Naive thymus-derived CD4-positive, alpha-beta T cell (primary cell): ENCODE measurements around the gene COL23A1. TPM values are rescaled to one million over a fixed set of nuclear protein-coding genes. Genes with fewer than 3 reads are reported as not detected.

ENCODE experiments used
- ATAC-seq: fragments of 150-1000 bp; cut with Tn5 transposase; 2 replicates; pipeline ENCODE4 v1.10.0; 2021; ENCODE audit warnings: mild to moderate bottlenecking, moderate library complexity
- CTCF ChIA-PET: fragments of 350-600 bp; sonication (Branson Sonifier 250); formaldehyde crosslinking; loops from one replicate; lab custom pipeline; 2021; ENCODE audit warnings: antibody characterized with exemption; lab: Charles Lee
- POLR2A ChIA-PET: fragments of 350-600 bp; sonication (Branson Sonifier 250); formaldehyde crosslinking; loops from one replicate; lab custom pipeline; 2021; ENCODE audit warnings: antibody characterized with exemption, inconsistent platforms; lab: Charles Lee
- DNase-seq, 9 donors: peaks; one replicate each; pipeline versions ENCODE4 v3.0.0 to v3.0.0-alpha.2; 2020 to 2022; ENCODE audit warnings: mixed read lengths in 1 of 9
- H3K27ac ChIP-seq: one replicate; pipeline ENCODE4 v1.7.0; 2013; ENCODE audit warnings: mild to moderate bottlenecking, low read depth, low read length, moderate library complexity
- H3K27me3 ChIP-seq, 2 donors: one replicate each; pipeline ENCODE4 v1.7.0; 2013; ENCODE audit warnings: low read length in 2 of 2, mild to moderate bottlenecking in 2 of 2, moderate library complexity in 2 of 2; ENCODE audit not compliant: control insufficient read depth in 2 of 2, insufficient read depth in 2 of 2
- H3K36me3 ChIP-seq, 3 experiments: 1 replicate in 2 of 3; 2 replicates in 1 of 3; pipeline ENCODE4 v1.7.0; 2013; ENCODE audit warnings: low read length in 3 of 3, mild to moderate bottlenecking in 3 of 3, moderate library complexity in 1 of 3; ENCODE audit not compliant: insufficient read depth in 3 of 3, control insufficient read depth in 2 of 3
- H3K4me1 ChIP-seq, 2 donors: one replicate each; pipeline ENCODE4 v1.7.0; 2013; ENCODE audit warnings: low read length in 2 of 2, mild to moderate bottlenecking in 2 of 2, moderate library complexity in 1 of 2; ENCODE audit not compliant: control insufficient read depth in 2 of 2, insufficient read depth in 2 of 2
- H3K4me3 ChIP-seq: 2 replicates; pipeline ENCODE4 v1.7.0; 2013; ENCODE audit warnings: mild to moderate bottlenecking, low read length
- H3K9me3 ChIP-seq, 3 experiments: 1 replicate in 2 of 3; 2 replicates in 1 of 3; pipeline ENCODE4 v1.7.0; 2013; ENCODE audit warnings: low read length in 3 of 3; ENCODE audit not compliant: control insufficient read depth in 2 of 3
- H3K27ac Mint-ChIP-seq, 9 donors: one replicate each; pipeline ENCODE4 v1.8.0; 2020 to 2022; ENCODE audit warnings: mixed read lengths in 9 of 9, mild to moderate bottlenecking in 8 of 9, moderate library complexity in 5 of 9, inconsistent platforms in 2 of 9
- H3K27me3 Mint-ChIP-seq, 5 donors: one replicate each; pipeline ENCODE4 v1.8.0; 2021 to 2022; ENCODE audit warnings: mixed read lengths in 5 of 5, mild to moderate bottlenecking in 1 of 5
- H3K36me3 Mint-ChIP-seq, 5 donors: one replicate each; pipeline ENCODE4 v1.8.0; 2020 to 2022; ENCODE audit warnings: mixed read lengths in 5 of 5, mild to moderate bottlenecking in 3 of 5, inconsistent platforms in 1 of 5
- H3K4me1 Mint-ChIP-seq, 7 donors: one replicate each; pipeline ENCODE4 v1.8.0; 2020 to 2022; ENCODE audit warnings: mixed read lengths in 7 of 7, mild to moderate bottlenecking in 3 of 7, inconsistent platforms in 1 of 7
- H3K4me3 Mint-ChIP-seq, 10 donors: one replicate each; pipeline ENCODE4 v1.8.0; 2020 to 2022; ENCODE audit warnings: mild to moderate bottlenecking in 10 of 10, mixed read lengths in 10 of 10, moderate library complexity in 6 of 10, inconsistent platforms in 2 of 10
- H3K9me3 Mint-ChIP-seq, 11 donors: one replicate each; pipeline ENCODE4 v1.8.0; 2020 to 2022; ENCODE audit warnings: mixed read lengths in 11 of 11, mild to moderate bottlenecking in 4 of 11, inconsistent platforms in 1 of 11, moderate library complexity in 1 of 11
- intact Hi-C, 2 donors: fragments of 100-400 bp; cut with micrococcal nuclease; formaldehyde crosslinking; loops; one replicate each; pipeline ENCODE4 v1.15.1; 2023
- polyA plus RNA-seq, 2 donors: library from polyadenylated mRNA; unstranded; fragments of 300-500 nt; fragmentation: Illumina TruSeq; gene quantifications; one replicate each; pipeline ENCODE4 v1.2.3, GENCODE V29; 2021
- total RNA-seq, 6 experiments: library from RNA in 5 of 6; stranded (reverse) in 5 of 6; gene quantifications; 1 replicate in 5 of 6; 2 replicates in 1 of 6; pipeline ENCODE4 v1.2.3 and lab custom pipeline; 2021 to 2026

The COL23A1 gene
- total and polyA plus RNA-seq, 7 experiments from 2014 or later: 0.13 to 0.32 (median 0.22) TPM; not detected in 4

GRCh38 chr5:178389796-178390195 is 200.4 kb downstream of the COL23A1 start:
- DNase-seq (no peak), ATAC-seq (no peak)
- H3K36me3 ChIP-seq: no peaks in the 10 kb centered on the region
- ChIA-PET POLR2A (no interaction called here), CTCF (no interaction called here)
- no peaks in the 10 kb centered on the region for H3K27me3 ChIP-seq
- no peak overlapping the region for H3K4me3 Mint-ChIP-seq
- intact Hi-C loops: no loop called here
- H3K27ac ChIP-seq: no peak overlapping the region
- no peak overlapping the region for H3K27ac Mint-ChIP-seq
- H3K36me3 Mint-ChIP-seq: no peaks in the 10 kb centered on the region
- no peaks in the 10 kb centered on the region for H3K9me3 ChIP-seq
- H3K4me1 Mint-ChIP-seq: no peaks in the 10 kb centered on the region
- no peak overlapping the region for H3K4me3 ChIP-seq
- no peaks in the 10 kb centered on the region for H3K9me3 Mint-ChIP-seq
- H3K4me1 ChIP-seq: no peaks in the 10 kb centered on the region
- H3K27me3 Mint-ChIP-seq: peaks cover 0 to 23% (median 16%) of the 10 kb centered on the region in 5 donors

GRCh38 chr5:178389026-178389729 is 201.0 kb downstream of the COL23A1 start:
- POLR2A ChIA-PET: no interaction called here
- Histone ChIP-seq H3K4me1 (no peaks in the 10 kb centered on the region), H3K27me3 (no peaks in the 10 kb centered on the region), H3K27ac (no peak overlapping the region), H3K4me3 (no peak overlapping the region), H3K9me3 (no peaks in the 10 kb centered on the region), H3K36me3 (no peaks in the 10 kb centered on the region)
- no peak overlapping the region for H3K27ac Mint-ChIP-seq
- H3K4me1 Mint-ChIP-seq: no peaks in the 10 kb centered on the region
- no peaks in the 10 kb centered on the region for H3K9me3 Mint-ChIP-seq
- CTCF ChIA-PET: no interaction called here
- intact Hi-C loops: no loop called here
- no peak for ATAC-seq
- H3K36me3 Mint-ChIP-seq: no peaks in the 10 kb centered on the region
- no peak overlapping the region for H3K4me3 Mint-ChIP-seq
- DNase-seq: no peak
- peaks cover 0 to 23% (median 16%) of the 10 kb centered on the region in 5 donors for H3K27me3 Mint-ChIP-seq

GRCh38 chr5:178388386-178389025 is 201.7 kb downstream of the COL23A1 start:
- Mint-ChIP-seq H3K27me3 (peaks cover 0 to 27% (median 16%) of the 10 kb centered on the region in 5 donors), H3K36me3 (no peaks in the 10 kb centered on the region), H3K4me1 (no peaks in the 10 kb centered on the region), H3K9me3 (no peaks in the 10 kb centered on the region), H3K27ac (no peak overlapping the region), H3K4me3 (no peak overlapping the region)
- DNase-seq: no peak
- intact Hi-C loops: no loop called here
- H3K4me1 ChIP-seq: no peaks in the 10 kb centered on the region
- H3K9me3 ChIP-seq: no peaks in the 10 kb centered on the region
- no peak overlapping the region for H3K4me3 ChIP-seq
- H3K27me3 ChIP-seq: no peaks in the 10 kb centered on the region
- ChIA-PET CTCF (no interaction called here), POLR2A (no interaction called here)
- ATAC-seq: peak; percentile 52
- H3K36me3 ChIP-seq: no peaks in the 10 kb centered on the region
- H3K27ac ChIP-seq: no peak overlapping the region

- intact Hi-C loops: no loop called here
- no peaks in the 10 kb centered on the region for H3K27me3 ChIP-seq
- H3K9me3 Mint-ChIP-seq: no peaks in the 10 kb centered on the region
- no peaks in the 10 kb centered on the region for H3K4me1 Mint-ChIP-seq
- no peak overlapping the region for H3K27ac Mint-ChIP-seq
- POLR2A ChIA-PET: no interaction called here
- no peaks in the 10 kb centered on the region for H3K36me3 ChIP-seq
- no peaks in the 10 kb centered on the region for H3K4me1 ChIP-seq
- no peak overlapping the region for H3K4me3 ChIP-seq
- peaks cover 0 to 29% (median 12%) of the 10 kb centered on the region in 5 donors for H3K27me3 Mint-ChIP-seq
- H3K27ac ChIP-seq: no peak overlapping the region
- CTCF ChIA-PET: no interaction called here
- no peaks in the 10 kb centered on the region for H3K9me3 ChIP-seq
- H3K36me3 Mint-ChIP-seq: no peaks in the 10 kb centered on the region
- no peak overlapping the region for H3K4me3 Mint-ChIP-seq
- ATAC-seq: no peak
- no peak for DNase-seq
These were observed 202.4 kb downstream of the COL23A1 start for GRCh38 chr5:178387856-178388190.

- no peak overlapping the region for H3K27ac ChIP-seq
- H3K4me1 Mint-ChIP-seq: no peaks in the 10 kb centered on the region
- DNase-seq: no peak
- CTCF ChIA-PET: no interaction called here
- no peak overlapping the region for H3K4me3 ChIP-seq
- H3K4me3 Mint-ChIP-seq: no peak overlapping the region
- no peaks in the 10 kb centered on the region for H3K36me3 Mint-ChIP-seq
- peaks cover 0 to 29% (median 13%) of the 10 kb centered on the region in 5 donors for H3K27me3 Mint-ChIP-seq
- no peaks in the 10 kb centered on the region for H3K9me3 Mint-ChIP-seq
- POLR2A ChIA-PET: no interaction called here
- H3K36me3 ChIP-seq: no peaks in the 10 kb centered on the region
- ATAC-seq: no peak
- no peaks in the 10 kb centered on the region for H3K4me1 ChIP-seq
- intact Hi-C loops: no loop called here
- H3K27me3 ChIP-seq: no peaks in the 10 kb centered on the region
- no peak overlapping the region for H3K27ac Mint-ChIP-seq
- H3K9me3 ChIP-seq: no peaks in the 10 kb centered on the region
These were observed 202.9 kb downstream of the COL23A1 start for GRCh38 chr5:178387061-178387855.

- Mint-ChIP-seq H3K27ac (no peak overlapping the region), H3K4me3 (no peak overlapping the region), H3K9me3 (no peaks in the 10 kb centered on the region), H3K36me3 (no peaks in the 10 kb centered on the region), H3K4me1 (no peaks in the 10 kb centered on the region), H3K27me3 (peaks cover 0 to 29% (median 15%) of the 10 kb centered on the region in 5 donors)
- ATAC-seq: no peak
- Histone ChIP-seq H3K36me3 (no peaks in the 10 kb centered on the region), H3K4me1 (no peaks in the 10 kb centered on the region), H3K27me3 (no peaks in the 10 kb centered on the region), H3K4me3 (no peak overlapping the region), H3K9me3 (no peaks in the 10 kb centered on the region), H3K27ac (no peak overlapping the region)
- no peak for DNase-seq
- intact Hi-C loops: no loop called here
- ChIA-PET POLR2A (no interaction called here), CTCF (no interaction called here)
These were observed 203.8 kb downstream of the COL23A1 start for GRCh38 chr5:178386336-178386931.
